Tibial artery (tissue), 4 donors: Measurements from ENCODE around the gene RASAL2.

Source experiments
- DNase-seq, 2 donors: peaks; one replicate each; pipeline ENCODE4 v3.0.0-alpha.2; 2019
- H3K27ac ChIP-seq, 2 donors: fragments of 200-600 bp; sonication (generic) in 1 of 2; 1 replicate in 1 of 2; 2 replicates in 1 of 2; pipeline ENCODE4 v1.5.1; 2018 to 2019; ENCODE audit warnings: mild to moderate bottlenecking in 1 of 2
- H3K27me3 ChIP-seq, 2 donors: fragments of 200-600 bp; sonication (generic) in 1 of 2; one replicate each; pipeline versions ENCODE4 v1.5.1 to v1.6.0; 2016 to 2019
- H3K36me3 ChIP-seq, 3 donors: fragments of 200-600 bp; sonication (generic) in 2 of 3; one replicate each; pipeline ENCODE4 v1.5.1; 2016 to 2019; ENCODE audit warnings: mild to moderate bottlenecking in 2 of 3
- H3K4me1 ChIP-seq, 4 donors: fragments of 200-600 bp; sonication (generic) in 2 of 4; 1 replicate in 3 of 4; 2 replicates in 1 of 4; pipeline ENCODE4 v1.5.1; 2016 to 2019
- H3K4me3 ChIP-seq, 2 donors: fragments of 200-600 bp; sonication (generic) in 1 of 2; 1 replicate in 1 of 2; 2 replicates in 1 of 2; pipeline ENCODE4 v1.5.1; 2018 to 2019; ENCODE audit warnings: mild to moderate bottlenecking in 2 of 2
- H3K9me3 ChIP-seq, 3 donors: fragments of 200-600 bp; sonication (generic) in 1 of 3; one replicate each; pipeline ENCODE4 v1.5.1; 2016 to 2019
- CTCF ChIP-seq, 2 experiments: fragments of 200-600 bp in 1 of 2; fragments of 450-650 bp in 1 of 2; IDR thresholded peaks; one replicate each; pipeline ENCODE4 v1.5.1; 2017 to 2019; ENCODE audit warnings: antibody characterized with exemption in 2 of 2, mild to moderate bottlenecking in 1 of 2, moderate library complexity in 1 of 2
- intact Hi-C: fragments of 100-400 bp; cut with DNase I; formaldehyde crosslinking; loops from one replicate; pipeline ENCODE4 v1.15.0; 2023; ENCODE audit warnings: low total_unique reads

RASAL2 gene

GRCh38 chr1:178531887-178532286 lies 438.0 kb downstream of the RASAL2 start:
- intact Hi-C loops, result loop anchor here (2.0 kb wide), 1 partner anchor 221 kb away; no protein-coding TSS in a partner anchor
- H3K27me3 ChIP-seq, result peaks cover 0 to 9% of the 10 kb centered on the region in 2 donors
- H3K9me3 ChIP-seq, result no peaks in the 10 kb centered on the region
- DNase-seq, result no peak
- H3K4me3 ChIP-seq, result no peak overlapping the region
- H3K36me3 ChIP-seq, result no peaks in the 10 kb centered on the region
- TF ChIP-seq CTCF (IDR thresholded peaks at IDR 0.05), result no peak
- H3K4me1 ChIP-seq, result peaks cover 0 to 7% (median 4%) of the 10 kb centered on the region in 4 donors
- H3K27ac ChIP-seq, result no peak overlapping the region

- peaks cover 0 to 9% of the 10 kb centered on the region in 2 donors for H3K27me3 ChIP-seq
- peak; percentile 75 to 84 for DNase-seq
- no peaks in the 10 kb centered on the region for H3K9me3 ChIP-seq
- intact Hi-C loops, result loop anchor here (2.0 kb wide), 1 partner anchor 220 kb away; no protein-coding TSS in a partner anchor
- no peak overlapping the region for H3K27ac ChIP-seq
- TF ChIP-seq CTCF (IDR thresholded peaks at IDR 0.05), result peak; percentile 80 to 88
- peaks cover 0 to 7% (median 4%) of the 10 kb centered on the region in 4 donors for H3K4me1 ChIP-seq
- no peak overlapping the region for H3K4me3 ChIP-seq
- no peaks in the 10 kb centered on the region for H3K36me3 ChIP-seq
These were observed 438.5 kb downstream of the RASAL2 start for GRCh38 chr1:178532392-178532791.

GRCh38 chr1:178533121-178533946 lies 439.4 kb downstream of the RASAL2 start:
- no peak overlapping the region for H3K4me3 ChIP-seq
- DNase-seq, result no peak
- H3K27ac ChIP-seq, result no peak overlapping the region
- H3K9me3 ChIP-seq, result no peaks in the 10 kb centered on the region
- peaks cover 0 to 7% (median 4%) of the 10 kb centered on the region in 4 donors for H3K4me1 ChIP-seq
- no peak for TF ChIP-seq CTCF (IDR thresholded peaks at IDR 0.05)
- peaks cover 0 to 9% of the 10 kb centered on the region in 2 donors for H3K27me3 ChIP-seq
- no peaks in the 10 kb centered on the region for H3K36me3 ChIP-seq
- intact Hi-C loops, result loop anchor here (2.0 kb wide), 1 partner anchor 219 kb away; no protein-coding TSS in a partner anchor
